Liver (tissue), 9 donors: Measurements from ENCODE around the gene ERN1. TPM values are rescaled to one million over a fixed set of nuclear protein-coding genes. Genes with fewer than 3 reads are reported as not detected.

Experiments used
- DNase-seq: peaks from one replicate; pipeline ENCODE4 v3.0.0-alpha.2; 2017; ENCODE audit warnings: low spot score
- H3K27ac ChIP-seq, 2 donors: one replicate each; pipeline ENCODE4 v1.7.0; 2013; ENCODE audit warnings: inconsistent platforms in 2 of 2, low read length in 2 of 2, control low read depth in 1 of 2, low read depth in 1 of 2, mild to moderate bottlenecking in 1 of 2
- H3K27me3 ChIP-seq, 4 donors: one replicate each; pipeline versions ENCODE4 v1.6.1 to v1.7.0; 2013; ENCODE audit warnings: low read length in 3 of 4, inconsistent platforms in 1 of 4, mild to moderate bottlenecking in 1 of 4, moderate library complexity in 1 of 4; ENCODE audit not compliant: control insufficient read depth in 4 of 4, insufficient read depth in 4 of 4
- H3K36me3 ChIP-seq, 4 donors: one replicate each; pipeline versions ENCODE4 v1.6.1 to v1.7.0; 2013; ENCODE audit warnings: low read length in 3 of 4, mild to moderate bottlenecking in 3 of 4, low read depth in 1 of 4, moderate library complexity in 1 of 4; ENCODE audit not compliant: control insufficient read depth in 4 of 4, insufficient read depth in 3 of 4
- H3K4me1 ChIP-seq, 4 donors: one replicate each; pipeline versions ENCODE4 v1.6.1 to v1.7.0; 2013; ENCODE audit warnings: low read length in 3 of 4, mild to moderate bottlenecking in 3 of 4, moderate library complexity in 1 of 4; ENCODE audit not compliant: control insufficient read depth in 4 of 4, insufficient read depth in 4 of 4
- H3K4me3 ChIP-seq, 3 donors: one replicate each; pipeline versions ENCODE4 v1.6.1 to v1.7.0; 2013; ENCODE audit warnings: low read length in 3 of 3, control low read depth in 1 of 3, low read depth in 1 of 3, mild to moderate bottlenecking in 1 of 3
- H3K9ac ChIP-seq, 2 donors: one replicate each; pipeline ENCODE4 v1.7.0; 2013; ENCODE audit warnings: low read length in 2 of 2, mild to moderate bottlenecking in 2 of 2, moderate library complexity in 2 of 2, control low read depth in 1 of 2, low read depth in 1 of 2
- H3K9me3 ChIP-seq, 4 donors: one replicate each; pipeline versions ENCODE4 v1.6.1 to v1.7.0; 2013; ENCODE audit warnings: low read length in 3 of 4; ENCODE audit not compliant: control insufficient read depth in 4 of 4
- EGR1 ChIP-seq, 2 donors: IDR thresholded peaks; 2 replicates each; pipeline ENCODE4 v1.6.1; 2016 to 2018; ENCODE audit warnings: antibody characterized with exemption in 2 of 2, low read depth in 2 of 2
- FOXA1 ChIP-seq: IDR thresholded peaks from 2 replicates; pipeline ENCODE4 v1.6.1; 2016; ENCODE audit warnings: antibody characterized with exemption
- FOXA2 ChIP-seq: IDR thresholded peaks from 2 replicates; pipeline ENCODE4 v1.6.1; 2016; ENCODE audit warnings: antibody characterized with exemption
- GABPA ChIP-seq, 2 donors: IDR thresholded peaks in 1 of 2; conservative IDR thresholded peaks in 1 of 2; 2 replicates each; pipeline ENCODE4 v1.6.1; 2016; ENCODE audit warnings: antibody characterized with exemption in 2 of 2, mild to moderate bottlenecking in 1 of 2, moderate library complexity in 1 of 2
- HNF4A ChIP-seq, 2 donors: conservative IDR thresholded peaks; 2 replicates each; pipeline ENCODE4 v1.6.1; 2016; ENCODE audit warnings: antibody characterized with exemption in 2 of 2, mild to moderate bottlenecking in 2 of 2
- HNF4G ChIP-seq: IDR thresholded peaks from 2 replicates; pipeline ENCODE4 v1.6.1; 2016; ENCODE audit warnings: antibody characterized with exemption
- NR2F2 ChIP-seq: IDR thresholded peaks from 2 replicates; pipeline ENCODE4 v1.6.1; 2016; ENCODE audit warnings: antibody characterized with exemption
- RAD21 ChIP-seq, 2 donors: IDR thresholded peaks; 2 replicates each; pipeline ENCODE4 v1.6.1; 2016; ENCODE audit warnings: antibody characterized with exemption in 2 of 2, mild to moderate bottlenecking in 2 of 2
- RXRA ChIP-seq, 2 donors: IDR thresholded peaks; 2 replicates each; pipeline ENCODE4 v1.6.1; 2017 to 2018; ENCODE audit warnings: antibody characterized with exemption in 2 of 2, mild to moderate bottlenecking in 1 of 2
- SP1 ChIP-seq: IDR thresholded peaks from 2 replicates; pipeline ENCODE4 v1.6.1; 2018; ENCODE audit warnings: antibody characterized with exemption, mild to moderate bottlenecking
- TAF1 ChIP-seq: conservative IDR thresholded peaks from 2 replicates; pipeline ENCODE4 v1.6.1; 2016; ENCODE audit warnings: antibody characterized with exemption, mild to moderate bottlenecking
- YY1 ChIP-seq: IDR thresholded peaks from 2 replicates; pipeline ENCODE4 v1.6.1; 2016; ENCODE audit warnings: antibody characterized with exemption, mild to moderate bottlenecking
- WGBS: extraction: QIAGEN DNeasy Blood & Tissue Kit; methylation state at CpG from one replicate; pipeline ENCODE4 v1.1.7; 2013; 5-methylcytosine and 5-hydroxymethylcytosine counted together
- polyA plus RNA-seq, 2 donors: library from polyadenylated mRNA; stranded (reverse) in 1 of 2; unstranded in 1 of 2; fragments of 200-250 nt in 1 of 2; fragments of >200 nt in 1 of 2; fragmentation: Nextera tagmentation in 1 of 2; extraction: Ambion mirVana in 1 of 2; gene quantifications; one replicate each; pipeline versions ENCODE4 v1.2.1 to v1.2.3, GENCODE V29; 2013 to 2015
- total RNA-seq, 2 donors: library from RNA; depleted of rRNA; stranded (reverse); fragments of >200 nt; gene quantifications; one replicate each; pipeline ENCODE4 v1.2.3, GENCODE V29; 2014
- TF ChIP-seq, protein P1 (sequence below): IDR thresholded peaks from 2 replicates; pipeline ENCODE4 v1.6.1; 2016; ENCODE audit warnings: antibody characterized with exemption
- TF ChIP-seq, protein P2 (sequence below): fragments of 150-350 bp; IDR thresholded peaks from 2 replicates; pipeline ENCODE4 v1.5.1; 2017; ENCODE audit warnings: improper control_type of control experiment, low read depth, low read length; ENCODE audit not compliant: missing input control
- TF ChIP-seq, protein P3 (sequence below): IDR thresholded peaks from 2 replicates; pipeline ENCODE4 v1.6.1; 2016; ENCODE audit warnings: antibody characterized with exemption
- TF ChIP-seq, protein P4 (sequence below): IDR thresholded peaks from 2 replicates; pipeline ENCODE4 v1.6.1; 2016; ENCODE audit warnings: antibody characterized with exemption, mild to moderate bottlenecking
- TF ChIP-seq, protein P5 (sequence below): IDR thresholded peaks from 2 replicates; pipeline ENCODE4 v1.6.1; 2016; ENCODE audit warnings: antibody characterized with exemption
- donor health status: healthy.
- donor health status: healthy.
- donor health status: healthy.
- donor health status: healthy.
- donor health status: healthy.

Gene ERN1
- total and polyA plus RNA-seq, 4 donors = 6.3 to 35.1 (median 14.9) TPM

DNA sequence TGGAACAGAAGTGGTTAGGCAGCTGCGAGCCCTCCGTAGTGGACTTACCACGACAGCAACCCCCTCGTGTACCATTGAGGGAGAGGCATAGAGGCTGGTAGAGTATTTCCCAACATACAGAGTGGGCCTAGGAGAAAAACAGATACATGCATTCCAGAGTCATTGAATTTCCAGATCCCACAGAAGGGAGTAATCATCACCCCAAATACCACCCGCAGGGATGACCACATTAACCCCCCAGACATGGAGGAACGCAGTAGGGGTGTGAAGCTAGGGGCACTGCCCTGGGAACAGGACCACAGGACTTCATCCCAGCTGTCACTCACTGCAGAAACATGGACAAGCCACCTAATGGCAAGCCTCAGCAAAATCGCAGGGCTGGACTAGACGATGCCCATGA lies 64.8 kb downstream of the ERN1 start:
- H3K27me3 ChIP-seq = no peaks in the 10 kb centered on the region
- peaks cover 9 to 72% (median 63%) of the 10 kb centered on the region in 4 donors for H3K36me3 ChIP-seq
- peaks cover 4 to 11% (median 4%) of the 10 kb centered on the region in 4 donors for H3K9me3 ChIP-seq
- WGBS = 88% methylated on average over 8 of the region's 8 CpGs
- H3K4me3 ChIP-seq = no peak overlapping the region
- no peak for DNase-seq
- TF ChIP-seq TAF1 (no peak), NR2F2 (no peak), EGR1 (IDR thresholded peaks at IDR 0.05; ENCODE audit: low read depth in 2 of 2) (no peak), FOXA1 (no peak), SP1 (no peak), GABPA (IDR thresholded peaks at IDR 0.05 in 1 of 2, conservative IDR thresholded peaks at IDR 0.05 in 1 of 2) (no peak), RXRA (IDR thresholded peaks at IDR 0.05) (no peak), HNF4A (conservative IDR thresholded peaks at IDR 0.05) (no peak), YY1 (no peak), RAD21 (IDR thresholded peaks at IDR 0.05) (no peak), HNF4G (no peak), FOXA2 (no peak)
- TF ChIP-seq, protein P1, sequence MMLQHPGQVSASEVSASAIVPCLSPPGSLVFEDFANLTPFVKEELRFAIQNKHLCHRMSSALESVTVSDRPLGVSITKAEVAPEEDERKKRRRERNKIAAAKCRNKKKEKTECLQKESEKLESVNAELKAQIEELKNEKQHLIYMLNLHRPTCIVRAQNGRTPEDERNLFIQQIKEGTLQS = no peak
- TF ChIP-seq, protein P2, sequence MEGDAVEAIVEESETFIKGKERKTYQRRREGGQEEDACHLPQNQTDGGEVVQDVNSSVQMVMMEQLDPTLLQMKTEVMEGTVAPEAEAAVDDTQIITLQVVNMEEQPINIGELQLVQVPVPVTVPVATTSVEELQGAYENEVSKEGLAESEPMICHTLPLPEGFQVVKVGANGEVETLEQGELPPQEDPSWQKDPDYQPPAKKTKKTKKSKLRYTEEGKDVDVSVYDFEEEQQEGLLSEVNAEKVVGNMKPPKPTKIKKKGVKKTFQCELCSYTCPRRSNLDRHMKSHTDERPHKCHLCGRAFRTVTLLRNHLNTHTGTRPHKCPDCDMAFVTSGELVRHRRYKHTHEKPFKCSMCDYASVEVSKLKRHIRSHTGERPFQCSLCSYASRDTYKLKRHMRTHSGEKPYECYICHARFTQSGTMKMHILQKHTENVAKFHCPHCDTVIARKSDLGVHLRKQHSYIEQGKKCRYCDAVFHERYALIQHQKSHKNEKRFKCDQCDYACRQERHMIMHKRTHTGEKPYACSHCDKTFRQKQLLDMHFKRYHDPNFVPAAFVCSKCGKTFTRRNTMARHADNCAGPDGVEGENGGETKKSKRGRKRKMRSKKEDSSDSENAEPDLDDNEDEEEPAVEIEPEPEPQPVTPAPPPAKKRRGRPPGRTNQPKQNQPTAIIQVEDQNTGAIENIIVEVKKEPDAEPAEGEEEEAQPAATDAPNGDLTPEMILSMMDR = no peak
- TF ChIP-seq, protein P3, sequence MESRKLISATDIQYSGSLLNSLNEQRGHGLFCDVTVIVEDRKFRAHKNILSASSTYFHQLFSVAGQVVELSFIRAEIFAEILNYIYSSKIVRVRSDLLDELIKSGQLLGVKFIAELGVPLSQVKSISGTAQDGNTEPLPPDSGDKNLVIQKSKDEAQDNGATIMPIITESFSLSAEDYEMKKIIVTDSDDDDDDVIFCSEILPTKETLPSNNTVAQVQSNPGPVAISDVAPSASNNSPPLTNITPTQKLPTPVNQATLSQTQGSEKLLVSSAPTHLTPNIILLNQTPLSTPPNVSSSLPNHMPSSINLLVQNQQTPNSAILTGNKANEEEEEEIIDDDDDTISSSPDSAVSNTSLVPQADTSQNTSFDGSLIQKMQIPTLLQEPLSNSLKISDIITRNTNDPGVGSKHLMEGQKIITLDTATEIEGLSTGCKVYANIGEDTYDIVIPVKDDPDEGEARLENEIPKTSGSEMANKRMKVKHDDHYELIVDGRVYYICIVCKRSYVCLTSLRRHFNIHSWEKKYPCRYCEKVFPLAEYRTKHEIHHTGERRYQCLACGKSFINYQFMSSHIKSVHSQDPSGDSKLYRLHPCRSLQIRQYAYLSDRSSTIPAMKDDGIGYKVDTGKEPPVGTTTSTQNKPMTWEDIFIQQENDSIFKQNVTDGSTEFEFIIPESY = no peak
- TF ChIP-seq, protein P4, sequence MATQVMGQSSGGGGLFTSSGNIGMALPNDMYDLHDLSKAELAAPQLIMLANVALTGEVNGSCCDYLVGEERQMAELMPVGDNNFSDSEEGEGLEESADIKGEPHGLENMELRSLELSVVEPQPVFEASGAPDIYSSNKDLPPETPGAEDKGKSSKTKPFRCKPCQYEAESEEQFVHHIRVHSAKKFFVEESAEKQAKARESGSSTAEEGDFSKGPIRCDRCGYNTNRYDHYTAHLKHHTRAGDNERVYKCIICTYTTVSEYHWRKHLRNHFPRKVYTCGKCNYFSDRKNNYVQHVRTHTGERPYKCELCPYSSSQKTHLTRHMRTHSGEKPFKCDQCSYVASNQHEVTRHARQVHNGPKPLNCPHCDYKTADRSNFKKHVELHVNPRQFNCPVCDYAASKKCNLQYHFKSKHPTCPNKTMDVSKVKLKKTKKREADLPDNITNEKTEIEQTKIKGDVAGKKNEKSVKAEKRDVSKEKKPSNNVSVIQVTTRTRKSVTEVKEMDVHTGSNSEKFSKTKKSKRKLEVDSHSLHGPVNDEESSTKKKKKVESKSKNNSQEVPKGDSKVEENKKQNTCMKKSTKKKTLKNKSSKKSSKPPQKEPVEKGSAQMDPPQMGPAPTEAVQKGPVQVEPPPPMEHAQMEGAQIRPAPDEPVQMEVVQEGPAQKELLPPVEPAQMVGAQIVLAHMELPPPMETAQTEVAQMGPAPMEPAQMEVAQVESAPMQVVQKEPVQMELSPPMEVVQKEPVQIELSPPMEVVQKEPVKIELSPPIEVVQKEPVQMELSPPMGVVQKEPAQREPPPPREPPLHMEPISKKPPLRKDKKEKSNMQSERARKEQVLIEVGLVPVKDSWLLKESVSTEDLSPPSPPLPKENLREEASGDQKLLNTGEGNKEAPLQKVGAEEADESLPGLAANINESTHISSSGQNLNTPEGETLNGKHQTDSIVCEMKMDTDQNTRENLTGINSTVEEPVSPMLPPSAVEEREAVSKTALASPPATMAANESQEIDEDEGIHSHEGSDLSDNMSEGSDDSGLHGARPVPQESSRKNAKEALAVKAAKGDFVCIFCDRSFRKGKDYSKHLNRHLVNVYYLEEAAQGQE = no peak
- TF ChIP-seq, protein P5, sequence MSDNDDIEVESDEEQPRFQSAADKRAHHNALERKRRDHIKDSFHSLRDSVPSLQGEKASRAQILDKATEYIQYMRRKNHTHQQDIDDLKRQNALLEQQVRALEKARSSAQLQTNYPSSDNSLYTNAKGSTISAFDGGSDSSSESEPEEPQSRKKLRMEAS = no peak
- H3K27ac ChIP-seq = peak overlapping the region in 1 of 2 donors; percentile 39
- H3K4me1 ChIP-seq = peaks cover 0 to 18% (median 7%) of the 10 kb centered on the region in 4 donors
- H3K9ac ChIP-seq = no peak overlapping the region
